HepG2 (cell line): Measurements from ENCODE around the gene GRIP1. TPM values are rescaled to one million over a fixed set of nuclear protein-coding genes. Genes with fewer than 3 reads are reported as not detected.

Experiments
- ATAC-seq: fragments of 200-7000 bp; cut with Tn5 transposase; 3 replicates; pipeline ENCODE4 v1.9.1; 2020; ENCODE audit warnings: mild to moderate bottlenecking, moderate library complexity
- BruUV-seq: library from RNA; stranded (reverse); fragments of 400-500 nt; replicated peaks from 2 replicates; lab custom pipeline; 2021; lab: Mats Ljungman, UMichigan
- CTCF ChIA-PET: fragments of 300-600 bp; formaldehyde crosslinking; extraction: SDS; loops from one replicate; lab custom pipeline; 2021; ENCODE audit warnings: low total read pairs, inconsistent platforms, low intra/inter-chr PET ratio; lab: Yijun Ruan, JAX
- POLR2A ChIA-PET: fragments of 350-600 bp; sonication (Branson Sonifier 250); formaldehyde crosslinking; loops from one replicate; lab custom pipeline; 2020; ENCODE audit warnings: antibody characterized with exemption, inconsistent platforms; lab: Yijun Ruan, JAX
- DNase-seq: peaks from one replicate; pipeline ENCODE4 v3.0.0-alpha.2; 2015; ENCODE audit warnings: low spot score
- FAIRE-seq: peaks from 3 replicates; lab custom pipeline; 2011; peaks lifted over from hg19 to GRCh38; lab: Jason Lieb, UNC
- H2AFZ ChIP-seq: one replicate; pipeline ENCODE4 v1.6.1; 2011; ENCODE audit warnings: low read length, inconsistent platforms
- H3K27ac ChIP-seq: fragments of 300-600 bp; 3 replicates; pipeline ENCODE4 v1.8.0; 2011; ENCODE audit warnings: mixed run types, mild to moderate bottlenecking, mixed read lengths, low read length, inconsistent platforms; ENCODE audit not compliant: insufficient read depth; ENCODE audit errors: extremely low read length
- H3K27me3 ChIP-seq, 2 experiments: fragments of 200-600 bp in 1 of 2; 2 replicates in 1 of 2; 3 replicates in 1 of 2; pipeline versions ENCODE4 v1.6.0 to v1.8.0; 2011; ENCODE audit warnings: low read length in 2 of 2, mild to moderate bottlenecking in 2 of 2, moderate library complexity in 2 of 2, inconsistent platforms in 1 of 2; ENCODE audit not compliant: insufficient read depth in 2 of 2, control insufficient read depth in 1 of 2
- H3K36me3 ChIP-seq, 2 experiments: fragments of 200-600 bp in 1 of 2; replicated peaks in 1 of 2; 2 replicates in 1 of 2; 3 replicates in 1 of 2; pipeline versions ENCODE4 v1.5.1 to v1.8.0; 2011; ENCODE audit warnings: low read length in 2 of 2, inconsistent platforms in 1 of 2; ENCODE audit not compliant: insufficient read depth in 2 of 2, control insufficient read depth in 1 of 2
- H3K4me1 ChIP-seq: 2 replicates; pipeline ENCODE4 v1.5.1; 2012; ENCODE audit warnings: low read length, inconsistent platforms; ENCODE audit not compliant: insufficient read depth
- H3K4me2 ChIP-seq: 2 replicates; pipeline ENCODE4 v1.6.0; 2011; ENCODE audit warnings: low read depth, low read length, inconsistent platforms
- H3K4me3 ChIP-seq, 3 experiments: fragments of 200-600 bp in 1 of 3; sonication (generic), shearing (Covaris generic) in 1 of 3; replicated peaks in 1 of 3; 2 replicates each; pipeline ENCODE4 v1.5.1; 2011 to 2016; ENCODE audit warnings: low read length in 3 of 3, inconsistent platforms in 2 of 3, low read depth in 2 of 3, mild to moderate bottlenecking in 2 of 3, control low read depth in 1 of 3, mixed read lengths in 1 of 3; ENCODE audit not compliant: insufficient read depth in 1 of 3
- H3K79me2 ChIP-seq: one replicate; pipeline ENCODE4 v1.6.1; 2011; ENCODE audit warnings: low read length, inconsistent platforms; ENCODE audit not compliant: insufficient read depth
- H3K9ac ChIP-seq: 2 replicates; pipeline ENCODE4 v1.6.0; 2011; ENCODE audit warnings: mild to moderate bottlenecking, low read depth, low read length, inconsistent platforms; ENCODE audit not compliant: insufficient read depth
- H3K9me3 ChIP-seq: 2 replicates; pipeline ENCODE4 v1.5.1; 2012; ENCODE audit warnings: mild to moderate bottlenecking, low read length
- H4K20me1 ChIP-seq: 2 replicates; pipeline ENCODE4 v1.6.0; 2011; ENCODE audit warnings: inconsistent platforms, mild to moderate bottlenecking, low read length, moderate library complexity; ENCODE audit not compliant: insufficient read depth
- ARHGAP35 ChIP-seq: sonication (generic); formaldehyde crosslinking; IDR thresholded peaks from 2 replicates; pipeline ENCODE4 v1.9.0; 2022; ENCODE audit warnings: mild to moderate bottlenecking, inconsistent platforms, moderate library complexity, missing genetic modification reagents, borderline replicate concordance
- ARNTL ChIP-seq: sonication (generic); formaldehyde crosslinking; IDR thresholded peaks from 2 replicates; pipeline ENCODE4 v1.4.0; 2020; ENCODE audit warnings: mild to moderate bottlenecking, missing genetic modification reagents
- ASH2L ChIP-seq: fragments of 300-600, 200-600 bp; sonication (generic); IDR thresholded peaks from 2 replicates; pipeline ENCODE4 v1.7.0; 2017; ENCODE audit warnings: low read depth, mild to moderate bottlenecking, moderate library complexity, mixed read lengths, low read length; ENCODE audit not compliant: insufficient read length
- CHCHD3 ChIP-seq: sonication (generic); formaldehyde crosslinking; IDR thresholded peaks from 2 replicates; pipeline ENCODE4 v1.8.0; 2022; ENCODE audit warnings: mild to moderate bottlenecking, missing genetic modification reagents, moderate library complexity
- IKZF1 ChIP-seq: fragments of 450-650 bp; IDR thresholded peaks from 2 replicates; pipeline ENCODE4 v1.7.1; 2016
- PTBP1 ChIP-seq: fragments of 200-400 bp; formaldehyde crosslinking; IDR thresholded peaks from 2 replicates; pipeline ENCODE4 v1.6.1; 2018; ENCODE audit warnings: low read length, low read depth; ENCODE audit not compliant: poor library complexity, severe bottlenecking
- RARG ChIP-seq: sonication (generic); formaldehyde crosslinking; IDR thresholded peaks from 2 replicates; pipeline ENCODE4 v1.4.0; 2020; ENCODE audit warnings: low read depth, mild to moderate bottlenecking, missing genetic modification reagents
- ZBTB20 ChIP-seq: sonication (generic); formaldehyde crosslinking; IDR thresholded peaks from 2 replicates; pipeline ENCODE4 v1.8.1; 2023; ENCODE audit warnings: missing genetic modification reagents, low read depth, mild to moderate bottlenecking, borderline replicate concordance
- ZNF460 ChIP-seq: sonication (generic); formaldehyde crosslinking; IDR thresholded peaks from 2 replicates; pipeline ENCODE4 v1.5.1; 2020; ENCODE audit warnings: missing genetic modification reagents, mild to moderate bottlenecking, borderline replicate concordance
- ZNF713 ChIP-seq: sonication (generic); formaldehyde crosslinking; IDR thresholded peaks from 2 replicates; pipeline ENCODE4 v1.4.0; 2020; ENCODE audit warnings: mild to moderate bottlenecking, missing genetic modification reagents
- WGBS: methylation state at CpG from one replicate; pipeline ENCODE4 v1.1.6; 2017; ENCODE audit warnings: low lambda C conversion rate; 5-methylcytosine and 5-hydroxymethylcytosine counted together
- in situ Hi-C: cut with HindIII; loops from 2 replicates; pipeline ENCODE4 v1.10.0; 2017; ENCODE audit warnings: low pct_unique_long_range_greater_than_20kb; ENCODE audit not compliant: extremely low pct_ligation_motif_present
- intact Hi-C: fragments of 100-400 bp; cut with micrococcal nuclease; formaldehyde crosslinking; loops from one replicate; pipeline ENCODE4 v1.10.0; 2022; ENCODE audit not compliant: unreplicated experiment
- polyA plus RNA-seq, 8 experiments: library from polyadenylated mRNA; depleted of rRNA in 3 of 8; stranded (reverse) in 7 of 8; unstranded in 1 of 8; fragments of >200 nt; fragmentation: Illumina TruSeq in 4 of 8; extraction: Trizol in 4 of 8; gene quantifications; 2 replicates each; pipeline versions ENCODE4 v1.2.1 to v1.2.3, GENCODE V29; 2011 to 2016; ENCODE audit warnings: low read depth in 4 of 8, missing spikeins in 1 of 8, mixed read lengths in 1 of 8; ENCODE audit not compliant: insufficient read depth in 1 of 8
- total RNA-seq, 5 experiments: library from RNA; depleted of rRNA; stranded (reverse); fragments of >200 nt; fragmentation: Illumina TruSeq; extraction: Trizol; gene quantifications; 2 replicates each; pipeline ENCODE4 v1.2.3, GENCODE V29; 2016; ENCODE audit warnings: low read depth in 1 of 5
- TF ChIP-seq, protein P1 (sequence below): sonication (generic); formaldehyde crosslinking; IDR thresholded peaks from 2 replicates; pipeline ENCODE4 v1.5.0; 2020; ENCODE audit warnings: mild to moderate bottlenecking, missing genetic modification reagents, borderline replicate concordance
- TF ChIP-seq, protein P2 (sequence below): sonication (generic); formaldehyde crosslinking; IDR thresholded peaks from 2 replicates; pipeline ENCODE4 v1.5.0; 2020; ENCODE audit warnings: missing genetic modification reagents

Gene GRIP1
- total and polyA plus RNA-seq, 2 of the 13 experiments (the other 11 are each of a cell fraction or from before 2014, with no cell fraction given), result not detected

DNA sequence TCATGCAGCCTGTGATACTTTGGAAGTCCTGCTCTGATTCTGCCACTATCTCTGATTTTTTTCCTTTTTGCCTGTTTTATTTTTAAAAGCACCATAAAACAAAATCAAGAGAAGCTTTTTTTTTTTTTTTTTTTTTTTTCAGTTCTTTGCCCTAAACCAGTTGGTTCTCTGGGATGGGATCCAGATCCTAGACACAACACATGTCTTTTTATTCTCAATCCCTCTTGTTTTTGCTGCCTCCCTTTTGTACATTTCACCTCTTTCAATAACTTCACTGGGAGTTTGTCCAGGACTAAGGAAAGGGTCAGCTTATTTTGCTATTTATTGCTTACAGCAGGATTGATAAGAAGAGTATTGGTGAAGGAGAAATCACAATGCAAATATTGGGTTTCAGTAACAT, 139.4 kb downstream of the GRIP1 start:
- Histone ChIP-seq H3K27ac (no peak overlapping the region), H3K79me2 (no peaks in the 10 kb centered on the region), H2AFZ (no peak overlapping the region), H4K20me1 (no peaks in the 10 kb centered on the region), H3K9me3 (no peaks in the 10 kb centered on the region), H3K4me3 (no peak overlapping the region), H3K36me3 (no peaks in the 10 kb centered on the region), H3K4me2 (no peak overlapping the region), H3K4me1 (no peaks in the 10 kb centered on the region), H3K9ac (no peak overlapping the region), H3K27me3 (no peaks in the 10 kb centered on the region)
- FAIRE-seq (no peak), ATAC-seq (no peak), DNase-seq (no peak)
- in situ Hi-C loops (no loop called here), intact Hi-C loops (no loop called here)
- TF ChIP-seq CHCHD3 (no peak), PTBP1 (no peak), ZNF460 (no peak)
- CTCF ChIA-PET, result no interaction called here
- POLR2A ChIA-PET, result no interaction called here
- BruUV-seq, result no TSS peak

DNA sequence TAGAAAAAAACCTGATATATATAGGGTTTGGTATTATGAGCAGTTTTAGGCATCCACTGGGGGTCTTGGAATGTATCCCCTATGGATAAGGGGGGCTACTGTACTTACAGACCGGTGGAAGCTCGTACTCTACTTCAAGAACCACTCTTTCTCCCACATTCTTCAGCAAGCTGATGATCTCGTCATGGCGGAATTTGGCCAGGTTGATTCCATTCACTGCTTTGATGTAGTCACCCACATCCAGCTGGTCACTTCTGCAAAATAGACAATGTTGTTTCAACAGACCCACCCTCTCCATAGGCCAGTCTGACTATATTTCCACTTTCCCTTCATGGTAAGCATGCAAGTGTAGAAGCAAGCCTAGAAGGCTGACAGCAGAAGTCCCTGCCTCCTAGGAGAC, 139.9 kb downstream of the GRIP1 start:
- H3K79me2 ChIP-seq, result no peaks in the 10 kb centered on the region
- WGBS, result 10% methylated on average over 4 of the region's 4 CpGs
- no peaks in the 10 kb centered on the region for H3K9me3 ChIP-seq
- H4K20me1 ChIP-seq, result no peaks in the 10 kb centered on the region
- intact Hi-C loops (no loop called here), in situ Hi-C loops (no loop called here)
- POLR2A ChIA-PET, result no interaction called here
- no peak overlapping the region for H3K4me2 ChIP-seq
- TF ChIP-seq ASH2L (no peak), IKZF1 (no peak), ARHGAP35 (CRISPR knock-in tag) (no peak), ZNF713 (no peak), RARG (CRISPR knock-in tag) (no peak), ARNTL (CRISPR knock-in tag) (no peak), ZBTB20 (no peak)
- TF ChIP-seq, protein P1, sequence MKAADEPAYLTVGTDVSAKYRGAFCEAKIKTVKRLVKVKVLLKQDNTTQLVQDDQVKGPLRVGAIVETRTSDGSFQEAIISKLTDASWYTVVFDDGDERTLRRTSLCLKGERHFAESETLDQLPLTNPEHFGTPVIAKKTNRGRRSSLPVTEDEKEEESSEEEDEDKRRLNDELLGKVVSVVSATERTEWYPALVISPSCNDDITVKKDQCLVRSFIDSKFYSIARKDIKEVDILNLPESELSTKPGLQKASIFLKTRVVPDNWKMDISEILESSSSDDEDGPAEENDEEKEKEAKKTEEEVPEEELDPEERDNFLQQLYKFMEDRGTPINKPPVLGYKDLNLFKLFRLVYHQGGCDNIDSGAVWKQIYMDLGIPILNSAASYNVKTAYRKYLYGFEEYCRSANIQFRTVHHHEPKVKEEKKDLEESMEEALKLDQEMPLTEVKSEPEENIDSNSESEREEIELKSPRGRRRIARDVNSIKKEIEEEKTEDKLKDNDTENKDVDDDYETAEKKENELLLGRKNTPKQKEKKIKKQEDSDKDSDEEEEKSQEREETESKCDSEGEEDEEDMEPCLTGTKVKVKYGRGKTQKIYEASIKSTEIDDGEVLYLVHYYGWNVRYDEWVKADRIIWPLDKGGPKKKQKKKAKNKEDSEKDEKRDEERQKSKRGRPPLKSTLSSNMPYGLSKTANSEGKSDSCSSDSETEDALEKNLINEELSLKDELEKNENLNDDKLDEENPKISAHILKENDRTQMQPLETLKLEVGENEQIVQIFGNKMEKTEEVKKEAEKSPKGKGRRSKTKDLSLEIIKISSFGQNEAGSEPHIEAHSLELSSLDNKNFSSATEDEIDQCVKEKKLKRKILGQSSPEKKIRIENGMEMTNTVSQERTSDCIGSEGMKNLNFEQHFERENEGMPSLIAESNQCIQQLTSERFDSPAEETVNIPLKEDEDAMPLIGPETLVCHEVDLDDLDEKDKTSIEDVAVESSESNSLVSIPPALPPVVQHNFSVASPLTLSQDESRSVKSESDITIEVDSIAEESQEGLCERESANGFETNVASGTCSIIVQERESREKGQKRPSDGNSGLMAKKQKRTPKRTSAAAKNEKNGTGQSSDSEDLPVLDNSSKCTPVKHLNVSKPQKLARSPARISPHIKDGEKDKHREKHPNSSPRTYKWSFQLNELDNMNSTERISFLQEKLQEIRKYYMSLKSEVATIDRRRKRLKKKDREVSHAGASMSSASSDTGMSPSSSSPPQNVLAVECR, result no peak
- TF ChIP-seq, protein P2, sequence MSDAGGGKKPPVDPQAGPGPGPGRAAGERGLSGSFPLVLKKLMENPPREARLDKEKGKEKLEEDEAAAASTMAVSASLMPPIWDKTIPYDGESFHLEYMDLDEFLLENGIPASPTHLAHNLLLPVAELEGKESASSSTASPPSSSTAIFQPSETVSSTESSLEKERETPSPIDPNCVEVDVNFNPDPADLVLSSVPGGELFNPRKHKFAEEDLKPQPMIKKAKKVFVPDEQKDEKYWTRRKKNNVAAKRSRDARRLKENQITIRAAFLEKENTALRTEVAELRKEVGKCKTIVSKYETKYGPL (CRISPR knock-in tag), result no peak
- no peak overlapping the region for H3K4me3 ChIP-seq
- DNase-seq (no peak), ATAC-seq (no peak), FAIRE-seq (no peak)
- H3K9ac ChIP-seq, result no peak overlapping the region
- no peak overlapping the region for H2AFZ ChIP-seq
- no peaks in the 10 kb centered on the region for H3K36me3 ChIP-seq
- no peak overlapping the region for H3K27ac ChIP-seq
- no peaks in the 10 kb centered on the region for H3K4me1 ChIP-seq
- no TSS peak for BruUV-seq
- CTCF ChIA-PET, result no interaction called here
- H3K27me3 ChIP-seq, result no peaks in the 10 kb centered on the region
